ENCODE results near the gene CHSY1. TPM values are rescaled to one million over a fixed set of nuclear protein-coding genes. Genes with fewer than 3 reads are reported as not detected.
A peak's percentile ranks its signal among the peaks of the same experiment; 100 is the strongest.

The CHSY1 gene
- total and polyA plus RNA-seq, 10 donors: 6.8 to 99.5 (median 52.8) TPM

- H3K27ac ChIP-seq: peak overlapping the region in 1 of 8 donors; percentile 15
- 72 to 88% (median 83%) methylated on average over 5 of the region's 5 CpGs for WGBS, 5 donors
- H3K4me3 ChIP-seq: no peak overlapping the region
- peaks cover 0 to 36% (median 1%) of the 10 kb centered on the region in 6 donors for H3K36me3 ChIP-seq
- intact Hi-C loops (cut with DNase I; ENCODE audit: low total_unique reads): no loop called here
- TF ChIP-seq POLR2A (IDR thresholded peaks at IDR 0.05): no peak
- no peak for TF ChIP-seq CTCF (IDR thresholded peaks at IDR 0.05 in 8 of 11, conservative IDR thresholded peaks at IDR 0.05 in 3 of 11)
- no peak for TF ChIP-seq POLR2AphosphoS5 (IDR thresholded peaks at IDR 0.05)
- no peak for DNase-seq
- no peaks in the 10 kb centered on the region for H3K27me3 ChIP-seq (replicated peaks in 1 of 7)
- H3K4me1 ChIP-seq: peaks cover 15 to 89% (median 53%) of the 10 kb centered on the region in 6 donors
- no peaks in the 10 kb centered on the region for H3K9me3 ChIP-seq
These were observed 38.3 kb downstream of the CHSY1 start for GRCh38 chr15:101213570-101213969.

GRCh38 chr15:101213147-101213546, 38.7 kb downstream of the CHSY1 start:
- H3K4me3 ChIP-seq: no peak overlapping the region
- H3K27ac ChIP-seq: peak overlapping the region in 1 of 8 donors; percentile 15
- peaks cover 13 to 89% (median 54%) of the 10 kb centered on the region in 6 donors for H3K4me1 ChIP-seq
- intact Hi-C loops (cut with DNase I; ENCODE audit: low total_unique reads): no loop called here
- no peaks in the 10 kb centered on the region for H3K27me3 ChIP-seq (replicated peaks in 1 of 7)
- 64 to 80% (median 79%) methylated on average over 3 of the region's 3 CpGs for WGBS, 5 donors
- no peaks in the 10 kb centered on the region for H3K9me3 ChIP-seq
- DNase-seq: no peak
- TF ChIP-seq POLR2A (IDR thresholded peaks at IDR 0.05) (no peak), POLR2AphosphoS5 (IDR thresholded peaks at IDR 0.05) (no peak), CTCF (IDR thresholded peaks at IDR 0.05 in 8 of 11, conservative IDR thresholded peaks at IDR 0.05 in 3 of 11) (no peak)
- H3K36me3 ChIP-seq: peaks cover 0 to 34% (median 1%) of the 10 kb centered on the region in 6 donors

DNA sequence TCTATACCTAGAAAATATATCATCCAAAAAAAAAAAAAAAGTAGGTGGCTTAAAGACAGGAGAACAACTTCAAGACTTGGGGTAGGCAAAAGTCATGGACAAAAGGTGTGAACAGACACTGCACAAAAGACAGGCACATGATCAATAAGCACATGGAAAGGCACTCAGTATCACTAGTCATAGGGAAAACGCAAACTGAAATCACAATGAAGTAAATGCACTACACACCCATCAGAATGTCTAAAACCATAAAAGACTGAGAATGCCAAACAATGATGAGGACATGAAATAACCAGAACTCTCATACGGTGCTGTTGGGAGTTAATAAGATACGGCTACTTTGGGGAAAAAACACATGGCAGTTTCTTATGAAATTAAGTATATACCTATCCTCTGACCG, 40.0 kb downstream of the CHSY1 start:
- H3K36me3 ChIP-seq: peaks cover 0 to 24% (median 0%) of the 10 kb centered on the region in 6 donors
- intact Hi-C loops (cut with DNase I; ENCODE audit: low total_unique reads): no loop called here
- WGBS, 5 donors: 64 to 94% (median 82%) methylated on average over 4 of the region's 4 CpGs

GRCh38 chr15:101210466-101210865, 41.4 kb downstream of the CHSY1 start:
- no peak for TF ChIP-seq CTCF (IDR thresholded peaks at IDR 0.05 in 8 of 11, conservative IDR thresholded peaks at IDR 0.05 in 3 of 11)
- TF ChIP-seq POLR2AphosphoS5 (IDR thresholded peaks at IDR 0.05): no peak
- no peak for TF ChIP-seq POLR2A (IDR thresholded peaks at IDR 0.05)
- intact Hi-C loops (cut with DNase I; ENCODE audit: low total_unique reads): no loop called here
- no peaks in the 10 kb centered on the region for H3K27me3 ChIP-seq (replicated peaks in 1 of 7)
- DNase-seq: no peak
- H3K4me3 ChIP-seq: no peak overlapping the region
- H3K4me1 ChIP-seq: peaks cover 13 to 96% (median 72%) of the 10 kb centered on the region in 6 donors
- peaks cover 0 to 14% (median 0%) of the 10 kb centered on the region in 6 donors for H3K36me3 ChIP-seq
- WGBS, 5 donors: 50 to 65% (median 58%) methylated on average over 2 of the region's 2 CpGs
- peak overlapping the region in 6 of 8 donors; percentile 32 to 83 (median 44) for H3K27ac ChIP-seq
- H3K9me3 ChIP-seq: no peaks in the 10 kb centered on the region

More for the DNA sequence above, 40.0 kb downstream of the CHSY1 start:
- H3K27me3 ChIP-seq (replicated peaks in 1 of 7): no peaks in the 10 kb centered on the region
- H3K27ac ChIP-seq: no peak overlapping the region
- H3K4me3 ChIP-seq: no peak overlapping the region
- TF ChIP-seq POLR2A (IDR thresholded peaks at IDR 0.05): no peak
- TF ChIP-seq CTCF (IDR thresholded peaks at IDR 0.05 in 8 of 11, conservative IDR thresholded peaks at IDR 0.05 in 3 of 11): no peak
- no peak for DNase-seq
- H3K4me1 ChIP-seq: peaks cover 13 to 89% (median 59%) of the 10 kb centered on the region in 6 donors
- no peaks in the 10 kb centered on the region for H3K9me3 ChIP-seq
